PC-3 (cell line): ENCODE measurements around the gene MOK. TPM values are rescaled to one million over a fixed set of nuclear protein-coding genes. Genes with fewer than 3 reads are reported as not detected.
"Not testable (repeated sequence)": the region's sequence is repeated elsewhere in the genome, so short reads cannot be mapped to it uniquely, and the experiment has no call there.

ENCODE experiments used
- ATAC-seq: fragments of 200-7000 bp; cut with Tn5 transposase; 2 replicates; pipeline ENCODE4 v1.9.1; 2020; ENCODE audit warnings: mild to moderate bottlenecking, moderate library complexity
- BruUV-seq: library from RNA; stranded (reverse); fragments of 400-500 nt; replicated peaks from 2 replicates; lab custom pipeline; 2021; lab: Mats Ljungman, UMichigan
- CTCF ChIA-PET: fragments of 300-600 bp; sonication (Branson Sonifier 250); formaldehyde crosslinking; loops from one replicate; lab custom pipeline; 2022; ENCODE audit warnings: antibody characterized with exemption; lab: Charles Lee
- POLR2A ChIA-PET: fragments of 300-600 bp; sonication (Branson Sonifier 250); formaldehyde crosslinking; loops from one replicate; lab custom pipeline; 2022; ENCODE audit warnings: antibody characterized with exemption; ENCODE audit not compliant: unreplicated experiment; lab: Charles Lee
- DNase-seq: peaks from one replicate; pipeline ENCODE4 v3.0.0-alpha.2; 2015
- H2AFZ ChIP-seq: fragments of 300-600 bp; sonication (generic); 2 replicates; pipeline ENCODE4 v1.6.0; 2016; ENCODE audit warnings: antibody characterized with exemption, low read length
- H3F3A ChIP-seq: fragments of 300-600 bp; sonication (generic); one replicate; pipeline ENCODE4 v1.6.0; 2017; ENCODE audit warnings: antibody characterized with exemption, low read length, control low read depth, mild to moderate bottlenecking; ENCODE audit not compliant: unreplicated experiment
- H3K27ac ChIP-seq: fragments of 300-600 bp; sonication (generic); 2 replicates; pipeline ENCODE4 v1.5.1; 2016; ENCODE audit warnings: mild to moderate bottlenecking, low read length
- H3K27me3 ChIP-seq: fragments of 300-600 bp; sonication (generic); 2 replicates; pipeline ENCODE4 v1.6.1; 2016; ENCODE audit warnings: low read length, mixed read lengths
- H3K36me3 ChIP-seq: fragments of 300-600 bp; sonication (generic); 2 replicates; pipeline ENCODE4 v1.6.1; 2016; ENCODE audit warnings: low read depth, mixed run types, low read length, mixed read lengths
- H3K4me1 ChIP-seq: fragments of 300-600 bp; sonication (generic); 2 replicates; pipeline ENCODE4 v1.5.1; 2016; ENCODE audit warnings: low read length; ENCODE audit not compliant: insufficient read depth
- H3K4me2 ChIP-seq: fragments of 300-600 bp; sonication (generic); 2 replicates; pipeline ENCODE4 v1.6.0; 2016; ENCODE audit warnings: low read length
- H3K4me3 ChIP-seq: fragments of 300-600 bp; sonication (generic); 2 replicates; pipeline ENCODE4 v1.5.1; 2016; ENCODE audit warnings: mild to moderate bottlenecking, low read length, mixed read lengths
- H3K79me2 ChIP-seq: fragments of 300-600 bp; sonication (generic); 2 replicates; pipeline ENCODE4 v1.6.1; 2017; ENCODE audit warnings: low read length, mixed read lengths
- H3K9ac ChIP-seq: fragments of 300-600 bp; sonication (generic); 2 replicates; pipeline ENCODE4 v1.6.0; 2016; ENCODE audit warnings: mild to moderate bottlenecking, low read length
- H3K9me2 ChIP-seq: fragments of 300-600 bp; sonication (generic); replicated peaks from 2 replicates; pipeline ENCODE4 v1.6.1; 2016; ENCODE audit warnings: mixed run types, low read length, mixed read lengths
- H3K9me3 ChIP-seq: fragments of 300-600 bp; sonication (generic); 2 replicates; pipeline ENCODE4 v1.6.1; 2016; ENCODE audit warnings: low read length, mixed read lengths
- H4K20me1 ChIP-seq: fragments of 300-600 bp; sonication (generic); 2 replicates; pipeline ENCODE4 v1.6.1; 2016; ENCODE audit warnings: low read length, mixed read lengths
- EZH2 ChIP-seq: fragments of 300-600 bp; sonication (generic); IDR thresholded peaks from one replicate; pipeline ENCODE4 v1.6.1; 2017; ENCODE audit warnings: antibody characterized with exemption, mild to moderate bottlenecking, low read length; ENCODE audit not compliant: unreplicated experiment
- EZH2phosphoT487 ChIP-seq: fragments of 300-600 bp; sonication (generic); IDR thresholded peaks from 2 replicates; pipeline ENCODE4 v1.6.1; 2018; ENCODE audit warnings: mild to moderate bottlenecking, antibody characterized with exemption, low read length, borderline replicate concordance
- intact Hi-C: fragments of 100-400 bp; cut with micrococcal nuclease; formaldehyde crosslinking; loops from 2 replicates; pipeline ENCODE4 v1.9.0; 2023
- total RNA-seq: library from RNA; depleted of rRNA; stranded (reverse); fragments of >200 nt; gene quantifications from 2 replicates; pipeline ENCODE4 v1.2.3, GENCODE V29; 2014
- TF ChIP-seq, protein P1 (sequence below): fragments of 300-600 bp; sonication (generic); conservative IDR thresholded peaks from 2 replicates; pipeline ENCODE4 v1.5.1; 2017; ENCODE audit warnings: antibody characterized with exemption, low read depth, mild to moderate bottlenecking, low read length

The MOK gene
- total RNA-seq, 1 experiment from 2014 or later, result 108 TPM

DNA sequence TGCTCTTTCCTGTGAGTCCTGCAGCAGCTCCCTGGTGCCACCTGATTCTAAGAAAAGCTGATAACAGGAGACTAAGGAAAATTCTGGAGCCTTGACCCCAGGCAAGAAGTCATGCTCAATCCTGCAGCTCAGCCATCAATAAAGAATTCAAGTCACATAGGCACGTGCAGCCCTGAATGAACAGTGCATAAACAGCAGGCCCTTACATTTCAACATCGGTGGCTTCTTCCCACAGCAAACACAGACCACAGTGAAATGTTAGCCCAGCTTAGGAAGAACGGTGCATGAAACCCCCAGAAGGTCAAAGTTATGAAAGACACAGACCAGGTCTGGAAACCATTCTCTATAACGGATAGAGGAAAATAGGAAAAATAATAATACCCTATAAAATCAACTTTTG, 47.2 kb upstream of the MOK start:
- no peaks in the 10 kb centered on the region for H3K79me2 ChIP-seq
- H3K27me3 ChIP-seq, result no peaks in the 10 kb centered on the region
- peaks cover 12% of the 10 kb centered on the region for H3K4me1 ChIP-seq
- H3K27ac ChIP-seq, result no peak overlapping the region
- no peak overlapping the region for H3K9ac ChIP-seq
- intact Hi-C loops, result no loop called here
- ATAC-seq (no peak), DNase-seq (no peak)
- H3K9me3 ChIP-seq, result no peaks in the 10 kb centered on the region
- no TSS peak for BruUV-seq
- no peak overlapping the region for H3K4me2 ChIP-seq
- no peak overlapping the region for H3K4me3 ChIP-seq
- H4K20me1 ChIP-seq, result no peaks in the 10 kb centered on the region
- no peaks in the 10 kb centered on the region for H3F3A ChIP-seq
- no peak overlapping the region for H2AFZ ChIP-seq
- no peaks in the 10 kb centered on the region for H3K9me2 ChIP-seq
- ChIA-PET POLR2A (no interaction called here), CTCF (no interaction called here)
- TF ChIP-seq EZH2phosphoT487, result no peak
- TF ChIP-seq, protein P1, sequence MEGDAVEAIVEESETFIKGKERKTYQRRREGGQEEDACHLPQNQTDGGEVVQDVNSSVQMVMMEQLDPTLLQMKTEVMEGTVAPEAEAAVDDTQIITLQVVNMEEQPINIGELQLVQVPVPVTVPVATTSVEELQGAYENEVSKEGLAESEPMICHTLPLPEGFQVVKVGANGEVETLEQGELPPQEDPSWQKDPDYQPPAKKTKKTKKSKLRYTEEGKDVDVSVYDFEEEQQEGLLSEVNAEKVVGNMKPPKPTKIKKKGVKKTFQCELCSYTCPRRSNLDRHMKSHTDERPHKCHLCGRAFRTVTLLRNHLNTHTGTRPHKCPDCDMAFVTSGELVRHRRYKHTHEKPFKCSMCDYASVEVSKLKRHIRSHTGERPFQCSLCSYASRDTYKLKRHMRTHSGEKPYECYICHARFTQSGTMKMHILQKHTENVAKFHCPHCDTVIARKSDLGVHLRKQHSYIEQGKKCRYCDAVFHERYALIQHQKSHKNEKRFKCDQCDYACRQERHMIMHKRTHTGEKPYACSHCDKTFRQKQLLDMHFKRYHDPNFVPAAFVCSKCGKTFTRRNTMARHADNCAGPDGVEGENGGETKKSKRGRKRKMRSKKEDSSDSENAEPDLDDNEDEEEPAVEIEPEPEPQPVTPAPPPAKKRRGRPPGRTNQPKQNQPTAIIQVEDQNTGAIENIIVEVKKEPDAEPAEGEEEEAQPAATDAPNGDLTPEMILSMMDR, result no peak
- H3K36me3 ChIP-seq, result peaks cover 30% of the 10 kb centered on the region

DNA sequence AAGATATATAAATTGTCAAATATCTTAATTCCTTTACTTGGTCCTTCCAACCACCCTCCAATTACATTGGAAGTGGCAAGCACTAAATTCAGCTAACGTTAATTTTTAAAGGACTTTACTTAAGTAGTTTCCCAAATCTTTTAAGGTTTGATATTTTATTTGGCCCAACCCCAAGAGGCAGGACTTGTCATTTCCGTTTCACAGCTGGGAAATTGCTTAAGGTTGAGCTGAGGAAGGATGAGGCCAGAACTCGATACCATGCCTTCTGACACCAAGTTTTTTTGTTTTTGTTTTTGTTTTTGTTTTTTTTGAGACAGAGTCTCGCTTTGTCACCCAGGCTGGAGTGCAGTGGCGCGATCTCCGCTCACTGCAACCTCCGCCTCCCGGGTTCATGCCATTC, 46.6 kb upstream of the MOK start:
- DNase-seq, H3K27ac ChIP-seq, H3K9me2 ChIP-seq, H3K4me1 ChIP-seq, H3K79me2 ChIP-seq, H3K27me3 ChIP-seq, ATAC-seq, BruUV-seq, H3F3A ChIP-seq, H3K4me3 ChIP-seq, POLR2A ChIA-PET, H3K9ac ChIP-seq, H2AFZ ChIP-seq, H3K9me3 ChIP-seq, H3K4me2 ChIP-seq, CTCF ChIA-PET, intact Hi-C loops, H4K20me1 ChIP-seq: not testable (repeated sequence)
- H3K36me3 ChIP-seq, result peaks cover 30% of the 10 kb centered on the region

DNA sequence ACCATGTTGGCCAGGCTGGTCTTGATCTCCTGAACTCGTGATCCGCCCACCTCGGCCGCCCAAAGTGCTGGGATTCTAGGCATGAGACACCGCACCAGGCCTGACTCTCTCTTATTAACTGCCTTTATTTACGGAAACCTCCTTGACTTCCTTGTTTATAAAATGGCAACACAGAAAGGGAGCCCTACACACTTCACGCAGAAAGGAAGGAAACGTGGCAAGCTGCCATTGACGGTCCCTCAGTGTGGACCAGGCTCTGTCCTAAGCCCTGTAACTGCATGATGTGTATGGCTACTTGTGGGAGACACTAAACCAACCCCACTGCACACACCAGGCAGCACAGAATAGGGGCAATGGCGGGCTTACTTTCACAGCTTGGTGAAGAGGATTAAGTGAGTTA, 46.1 kb upstream of the MOK start:
- no peaks in the 10 kb centered on the region for H3K27me3 ChIP-seq
- no peak overlapping the region for H3K9ac ChIP-seq
- ATAC-seq (no peak), DNase-seq (no peak)
- ChIA-PET CTCF (no interaction called here), POLR2A (no interaction called here)
- peaks cover 5% of the 10 kb centered on the region; the same call in 1 of the 2 replicates for H3K4me1 ChIP-seq
- no TSS peak for BruUV-seq
- no peak overlapping the region for H3K27ac ChIP-seq
- no peak overlapping the region for H3K4me2 ChIP-seq
- H3K9me2 ChIP-seq, result no peaks in the 10 kb centered on the region
- no peak overlapping the region for H2AFZ ChIP-seq
- no peaks in the 10 kb centered on the region for H4K20me1 ChIP-seq
- H3K79me2 ChIP-seq, result no peaks in the 10 kb centered on the region
- TF ChIP-seq EZH2 (no peak), EZH2phosphoT487 (no peak)
- TF ChIP-seq, protein P1, result no peak
- H3K4me3 ChIP-seq, result no peak overlapping the region
- intact Hi-C loops, result no loop called here
- peaks cover 29% of the 10 kb centered on the region for H3K36me3 ChIP-seq
- H3F3A ChIP-seq, result no peaks in the 10 kb centered on the region
- no peaks in the 10 kb centered on the region for H3K9me3 ChIP-seq
